HG02943 (cell line): ENCODE data around the gene ANKRD40CL.
"Not testable (repeated sequence)": the region's sequence is repeated elsewhere in the genome, so short reads cannot be mapped to it uniquely, and the experiment has no call there.

Experiments used
- ATAC-seq: cut with Tn5 transposase; IDR thresholded peaks from one replicate; pipeline ENCODE4 v1.9.1; 2021; ENCODE audit warnings: mild to moderate bottlenecking, low read depth, moderate library complexity; ENCODE audit not compliant: unreplicated experiment

The ANKRD40CL gene

GRCh38 chr17:50763716-50764475 lies 3.4 kb downstream of the ANKRD40CL start:
- ATAC-seq: no peak

- no peak for ATAC-seq
These were observed 5.1 kb downstream of the ANKRD40CL start for GRCh38 chr17:50762177-50762576.

- no peak for ATAC-seq
These were observed 8.3 kb downstream of the ANKRD40CL start for GRCh38 chr17:50758989-50759544.

GRCh38 chr17:50758524-50758923 lies 8.8 kb downstream of the ANKRD40CL start:
- no peak for ATAC-seq

GRCh38 chr17:50754521-50754920 lies 12.8 kb downstream of the ANKRD40CL start:
- no peak for ATAC-seq

GRCh38 chr17:50749245-50749644 lies 18.1 kb downstream of the ANKRD40CL start:
- no peak for ATAC-seq

- ATAC-seq: no peak
These were observed 21.7 kb downstream of the ANKRD40CL start for GRCh38 chr17:50745631-50746030.

- no peak for ATAC-seq
These were observed 28.2 kb downstream of the ANKRD40CL start for GRCh38 chr17:50739098-50739497.

- ATAC-seq: no peak
These were observed 30.1 kb downstream of the ANKRD40CL start for GRCh38 chr17:50737118-50737698.

GRCh38 chr17:50735287-50735686 lies 32.0 kb downstream of the ANKRD40CL start:
- ATAC-seq: no peak

GRCh38 chr17:50731575-50732460 lies 35.5 kb downstream of the ANKRD40CL start:
- no peak for ATAC-seq

GRCh38 chr17:50728881-50729765 lies 38.2 kb downstream of the ANKRD40CL start:
- no peak for ATAC-seq

GRCh38 chr17:50728112-50728429 lies 39.2 kb downstream of the ANKRD40CL start:
- ATAC-seq: no peak

GRCh38 chr17:50725769-50726655 lies 41.3 kb downstream of the ANKRD40CL start:
- ATAC-seq: no peak

- ATAC-seq: not testable (repeated sequence)
These were observed 42.7 kb downstream of the ANKRD40CL start for GRCh38 chr17:50724622-50725021.

GRCh38 chr17:50722746-50723145 lies 44.6 kb downstream of the ANKRD40CL start:
- ATAC-seq: no peak

- ATAC-seq: no peak
These were observed 45.9 kb downstream of the ANKRD40CL start for GRCh38 chr17:50721194-50722010.
